Measurements from ENCODE around the gene DLEU7.

GRCh38 chr13:50797091-50797490 is 46.4 kb downstream of the DLEU7 start:
- TF ChIP-seq CTCF (IDR thresholded peaks at IDR 0.05), result no peak
- no peak for TF ChIP-seq POLR2A (IDR thresholded peaks at IDR 0.05)
